RCC 7860 (cell line): Measurements from ENCODE around the gene RANBP1.
"Not testable (repeated sequence)": the region's sequence is repeated elsewhere in the genome, so short reads cannot be mapped to it uniquely, and the experiment has no call there.

Experiments
- DNase-seq: peaks from one replicate; pipeline ENCODE4 v3.0.0-alpha.2; 2015; ENCODE audit warnings: low spot score
- FAIRE-seq: peaks from 2 replicates; lab custom pipeline; 2012; peaks lifted over from hg19 to GRCh38; lab: Jason Lieb, UNC

The RANBP1 gene

GRCh38 chr22:20115691-20116375, at the start of gene RANBP1:
Gene RANBP1 (plus strand): TSS chr22:20116104. CDS start chr22:20116185, 81 bp downstream.
- FAIRE-seq: no peak
- DNase-seq: no peak

GRCh38 chr22:20066617-20067383, 49.1 kb upstream of the RANBP1 start:
- DNase-seq (no peak), FAIRE-seq (no peak)

- FAIRE-seq: not testable (repeated sequence)
These were observed 48.6 kb upstream of the RANBP1 start for GRCh38 chr22:20067384-20067682.

GRCh38 chr22:20068640-20069039, 47.3 kb upstream of the RANBP1 start:
- no peak for FAIRE-seq
- no peak for DNase-seq

More at GRCh38 chr22:20067384-20067682, 48.6 kb upstream of the RANBP1 start:
- not testable (repeated sequence) for DNase-seq

- no peak for DNase-seq
- FAIRE-seq: no peak
These were observed 46.4 kb upstream of the RANBP1 start for GRCh38 chr22:20069331-20070042.

- FAIRE-seq: no peak
These were observed 44.4 kb upstream of the RANBP1 start for GRCh38 chr22:20071524-20071972.

GRCh38 chr22:20076627-20077172, 39.2 kb upstream of the RANBP1 start:
- DNase-seq: no peak
- no peak for FAIRE-seq

More at GRCh38 chr22:20071524-20071972, 44.4 kb upstream of the RANBP1 start:
- DNase-seq: no peak

- DNase-seq (peak; percentile 81), FAIRE-seq (no peak)
These were observed 36.0 kb upstream of the RANBP1 start, which contains the start of gene DGCR8 for GRCh38 chr22:20079745-20080444. Gene DGCR8 (plus strand): TSS chr22:20080241. CDS start chr22:20085964, 5,723 bp downstream.

- FAIRE-seq: no peak
These were observed 35.5 kb upstream of the RANBP1 start for GRCh38 chr22:20080445-20080775.

GRCh38 chr22:20080776-20081654, 34.9 kb upstream of the RANBP1 start:
- DNase-seq: peak; percentile 44
- no peak for FAIRE-seq

More at GRCh38 chr22:20080445-20080775, 35.5 kb upstream of the RANBP1 start:
- DNase-seq: no peak

GRCh38 chr22:20083157-20083890, 32.6 kb upstream of the RANBP1 start:
- DNase-seq (no peak), FAIRE-seq (no peak)

GRCh38 chr22:20083891-20084546, 31.9 kb upstream of the RANBP1 start:
- no peak for FAIRE-seq
- DNase-seq: no peak

- no peak for FAIRE-seq
- DNase-seq: no peak
These were observed 31.1 kb upstream of the RANBP1 start for GRCh38 chr22:20084547-20085413.

GRCh38 chr22:20085651-20086050, 30.3 kb upstream of the RANBP1 start:
- DNase-seq (no peak), FAIRE-seq (no peak)

- DNase-seq (no peak), FAIRE-seq (no peak)
These were observed 29.8 kb upstream of the RANBP1 start for GRCh38 chr22:20086101-20086599.

GRCh38 chr22:20086763-20087162, 29.1 kb upstream of the RANBP1 start:
- DNase-seq: no peak
- no peak for FAIRE-seq
